CD4-positive, alpha-beta T cell treated with Interleukin-15 for 4 hours (primary cell): ENCODE data around the gene MGME1.
"Not testable (repeated sequence)": the region's sequence is repeated elsewhere in the genome, so short reads cannot be mapped to it uniquely, and the experiment has no call there.

Experiments
- DNase-seq: peaks from one replicate; pipeline ENCODE4 v3.0.0-alpha.2; 2020; ENCODE audit warnings: low spot score

The MGME1 gene

GRCh38 chr20:17960400-17960885 is 8.4 kb upstream of the MGME1 start:
- not testable (repeated sequence) for DNase-seq

- DNase-seq = no peak
These were observed 7.8 kb upstream of the MGME1 start for GRCh38 chr20:17960927-17961586.

GRCh38 chr20:17961587-17961940 is 7.3 kb upstream of the MGME1 start:
- DNase-seq = no peak

- DNase-seq = no peak
These were observed 5.5 kb upstream of the MGME1 start for GRCh38 chr20:17963114-17963897.

- no peak for DNase-seq
These were observed 4.7 kb upstream of the MGME1 start for GRCh38 chr20:17964073-17964472.

- DNase-seq = no peak
These were observed 4.2 kb upstream of the MGME1 start for GRCh38 chr20:17964632-17965031.

- no peak for DNase-seq
These were observed 3.6 kb upstream of the MGME1 start for GRCh38 chr20:17965042-17965697.

- peak; percentile 42 for DNase-seq
These were observed 2.1 kb upstream of the MGME1 start for GRCh38 chr20:17966432-17967310.

- DNase-seq = no peak
These were observed 1.1 kb upstream of the MGME1 start for GRCh38 chr20:17967521-17968365.

GRCh38 chr20:17969278-17969883 is 563 bp downstream of the MGME1 start:
- DNase-seq = no peak

- DNase-seq = peak; percentile 41
These were observed 1.1 kb downstream of the MGME1 start for GRCh38 chr20:17969884-17970409.

GRCh38 chr20:17971300-17972013 is 2.6 kb downstream of the MGME1 start:
- DNase-seq = no peak

- DNase-seq = no peak
These were observed 3.3 kb downstream of the MGME1 start for GRCh38 chr20:17972121-17972520.

GRCh38 chr20:17976305-17976704 is 7.5 kb downstream of the MGME1 start:
- no peak for DNase-seq

- no peak for DNase-seq
These were observed 16.7 kb downstream of the MGME1 start for GRCh38 chr20:17985388-17986018.

- no peak for DNase-seq
These were observed 19.2 kb downstream of the MGME1 start for GRCh38 chr20:17987988-17988387.

- DNase-seq = no peak
These were observed 21.6 kb downstream of the MGME1 start for GRCh38 chr20:17990278-17990972.

GRCh38 chr20:17992224-17992637 is 23.4 kb downstream of the MGME1 start:
- no peak for DNase-seq
